Measurements from ENCODE around the gene ECHS1. TPM values are rescaled to one million over a fixed set of nuclear protein-coding genes. Genes with fewer than 3 reads are reported as not detected.

ECHS1 gene
- total RNA-seq, 1 donor from 2014 or later: 127 TPM

- Histone ChIP-seq H3K27me3 (ENCODE audit: control insufficient read depth, insufficient read depth, low read length) (peaks cover 46% of the 10 kb centered on the region), H3K36me3 (ENCODE audit: control insufficient read depth, insufficient read depth, low read length) (no peaks in the 10 kb centered on the region), H3K4me3 (ENCODE audit: low read depth, low read length) (no peak overlapping the region)
- TF ChIP-seq CTCF (IDR thresholded peaks at IDR 0.05; ENCODE audit: insufficient read depth, low read length, poor library complexity, severe bottlenecking): no peak
- no peak for DNase-seq (ENCODE audit: low read depth)
Measured at GRCh38 chr10:133338080-133339071, 34.8 kb downstream of the ECHS1 start.

GRCh38 chr10:133337370-133337725 is 35.8 kb downstream of the ECHS1 start:
- Histone ChIP-seq H3K36me3 (ENCODE audit: control insufficient read depth, insufficient read depth, low read length) (no peaks in the 10 kb centered on the region), H3K4me3 (ENCODE audit: low read depth, low read length) (no peak overlapping the region), H3K27me3 (ENCODE audit: control insufficient read depth, insufficient read depth, low read length) (peaks cover 54% of the 10 kb centered on the region)
- DNase-seq (ENCODE audit: low read depth): no peak
- TF ChIP-seq CTCF (IDR thresholded peaks at IDR 0.05; ENCODE audit: insufficient read depth, low read length, poor library complexity, severe bottlenecking): no peak

- TF ChIP-seq CTCF (IDR thresholded peaks at IDR 0.05; ENCODE audit: insufficient read depth, low read length, poor library complexity, severe bottlenecking): no peak
- H3K4me3 ChIP-seq (ENCODE audit: low read depth, low read length): no peak within 1 kb of the TSS
- DNase-seq (ENCODE audit: low read depth): no peak
- peaks cover 57% of the 10 kb centered on the region for H3K27me3 ChIP-seq (ENCODE audit: control insufficient read depth, insufficient read depth, low read length)
- H3K36me3 ChIP-seq (ENCODE audit: control insufficient read depth, insufficient read depth, low read length): no peaks in the 10 kb centered on the region
Measured at GRCh38 chr10:133336577-133337369, 36.4 kb downstream of the ECHS1 start, which contains the start of gene CALY. Gene CALY, minus strand, starts transcription at chr10:133336896. Its CDS starts 7,907 bp downstream, at chr10:133328989.

GRCh38 chr10:133336118-133336576 is 37.0 kb downstream of the ECHS1 start:
- no peak for TF ChIP-seq CTCF (IDR thresholded peaks at IDR 0.05; ENCODE audit: insufficient read depth, low read length, poor library complexity, severe bottlenecking)

GRCh38 chr10:133335246-133336117 is 37.7 kb downstream of the ECHS1 start:
- peaks cover 63% of the 10 kb centered on the region for H3K27me3 ChIP-seq (ENCODE audit: control insufficient read depth, insufficient read depth, low read length)

More at GRCh38 chr10:133336118-133336576, 37.0 kb downstream of the ECHS1 start:
- DNase-seq (ENCODE audit: low read depth): no peak
- no peak overlapping the region for H3K4me3 ChIP-seq (ENCODE audit: low read depth, low read length)
- no peaks in the 10 kb centered on the region for H3K36me3 ChIP-seq (ENCODE audit: control insufficient read depth, insufficient read depth, low read length)
- H3K27me3 ChIP-seq (ENCODE audit: control insufficient read depth, insufficient read depth, low read length): peaks cover 60% of the 10 kb centered on the region

More at GRCh38 chr10:133335246-133336117, 37.7 kb downstream of the ECHS1 start:
- H3K4me3 ChIP-seq (ENCODE audit: low read depth, low read length): peak overlapping the region; percentile 23
- TF ChIP-seq CTCF (IDR thresholded peaks at IDR 0.05; ENCODE audit: insufficient read depth, low read length, poor library complexity, severe bottlenecking): no peak
- H3K36me3 ChIP-seq (ENCODE audit: control insufficient read depth, insufficient read depth, low read length): no peaks in the 10 kb centered on the region
- no peak for DNase-seq (ENCODE audit: low read depth)

Measured in kidney epithelial cell (primary cell).